ENCODE results near the gene NAP1L1.

The NAP1L1 gene

GRCh38 chr12:76091246-76091754, 6.8 kb upstream of the NAP1L1 start:
- DNase-seq (ENCODE audit: insufficient read length, low spot score) (no peak), FAIRE-seq (peak; percentile 41)
- TF ChIP-seq PAX5 (IDR thresholded peaks at IDR 0.05; ENCODE audit: insufficient read depth, low read length, severe bottlenecking), result no peak
- no peak for TF ChIP-seq POLR2AphosphoS5 (IDR thresholded peaks at IDR 0.05; ENCODE audit: low read depth, low read length)
- TF ChIP-seq TAF1 (IDR thresholded peaks at IDR 0.05; ENCODE audit: low read depth, low read length), result no peak
- no peak for TF ChIP-seq POLR2A (IDR thresholded peaks at IDR 0.05; ENCODE audit: low read depth, low read length)
- TF ChIP-seq POU2F2 (IDR thresholded peaks at IDR 0.05; ENCODE audit: low read depth, low read length), result no peak
- TF ChIP-seq SPI1 (IDR thresholded peaks at IDR 0.05; ENCODE audit: low read depth, low read length), result no peak

- FAIRE-seq (peak; percentile 13), DNase-seq (ENCODE audit: insufficient read length, low spot score) (no peak)
These were observed 1.0 kb upstream of the NAP1L1 start for GRCh38 chr12:76085520-76085868.

GRCh38 chr12:76084863-76085519, 506 bp upstream of the NAP1L1 start:
- FAIRE-seq, result no peak

More at GRCh38 chr12:76085520-76085868, 1.0 kb upstream of the NAP1L1 start:
- no peak for TF ChIP-seq PAX5 (IDR thresholded peaks at IDR 0.05; ENCODE audit: insufficient read depth, low read length, severe bottlenecking)
- TF ChIP-seq POLR2A (IDR thresholded peaks at IDR 0.05; ENCODE audit: low read depth, low read length), result no peak
- TF ChIP-seq POLR2AphosphoS5 (IDR thresholded peaks at IDR 0.05; ENCODE audit: low read depth, low read length), result no peak
- no peak for TF ChIP-seq SPI1 (IDR thresholded peaks at IDR 0.05; ENCODE audit: low read depth, low read length)
- no peak for TF ChIP-seq TAF1 (IDR thresholded peaks at IDR 0.05; ENCODE audit: low read depth, low read length)
- no peak for TF ChIP-seq POU2F2 (IDR thresholded peaks at IDR 0.05; ENCODE audit: low read depth, low read length)

GRCh38 chr12:76083246-76083903, 1.1 kb downstream of the NAP1L1 start:
- FAIRE-seq (no peak), DNase-seq (ENCODE audit: insufficient read length, low spot score) (no peak)
- no peak; the same call in 1 of the 2 replicates for TF ChIP-seq POLR2A (IDR thresholded peaks at IDR 0.05; ENCODE audit: low read depth, low read length)
- TF ChIP-seq TAF1 (IDR thresholded peaks at IDR 0.05; ENCODE audit: low read depth, low read length), result no peak
- no peak for TF ChIP-seq PAX5 (IDR thresholded peaks at IDR 0.05; ENCODE audit: insufficient read depth, low read length, severe bottlenecking)
- TF ChIP-seq POLR2AphosphoS5 (IDR thresholded peaks at IDR 0.05; ENCODE audit: low read depth, low read length), result peak; percentile 66
- TF ChIP-seq POU2F2 (IDR thresholded peaks at IDR 0.05; ENCODE audit: low read depth, low read length), result no peak
- TF ChIP-seq SPI1 (IDR thresholded peaks at IDR 0.05; ENCODE audit: low read depth, low read length), result no peak

More at GRCh38 chr12:76084863-76085519, 506 bp upstream of the NAP1L1 start:
- TF ChIP-seq SPI1 (IDR thresholded peaks at IDR 0.05; ENCODE audit: low read depth, low read length) (no peak), PAX5 (IDR thresholded peaks at IDR 0.05; ENCODE audit: insufficient read depth, low read length, severe bottlenecking) (no peak), POU2F2 (IDR thresholded peaks at IDR 0.05; ENCODE audit: low read depth, low read length) (no peak), TAF1 (IDR thresholded peaks at IDR 0.05; ENCODE audit: low read depth, low read length) (no peak), POLR2A (IDR thresholded peaks at IDR 0.05; ENCODE audit: low read depth, low read length) (no peak), POLR2AphosphoS5 (IDR thresholded peaks at IDR 0.05; ENCODE audit: low read depth, low read length) (no peak)
- no peak for DNase-seq (ENCODE audit: insufficient read length, low spot score)

- TF ChIP-seq PAX5 (IDR thresholded peaks at IDR 0.05; ENCODE audit: insufficient read depth, low read length, severe bottlenecking) (no peak), POLR2A (IDR thresholded peaks at IDR 0.05; ENCODE audit: low read depth, low read length) (no peak), POLR2AphosphoS5 (IDR thresholded peaks at IDR 0.05; ENCODE audit: low read depth, low read length) (no peak), SPI1 (IDR thresholded peaks at IDR 0.05; ENCODE audit: low read depth, low read length) (no peak), TAF1 (IDR thresholded peaks at IDR 0.05; ENCODE audit: low read depth, low read length) (no peak), POU2F2 (IDR thresholded peaks at IDR 0.05; ENCODE audit: low read depth, low read length) (no peak)
- FAIRE-seq (no peak), DNase-seq (ENCODE audit: insufficient read length, low spot score) (no peak)
These were observed 2.6 kb downstream of the NAP1L1 start for GRCh38 chr12:76081909-76082308.

- DNase-seq (ENCODE audit: insufficient read length, low spot score) (no peak), FAIRE-seq (no peak)
- TF ChIP-seq POLR2AphosphoS5 (IDR thresholded peaks at IDR 0.05; ENCODE audit: low read depth, low read length), result no peak
- no peak for TF ChIP-seq POLR2A (IDR thresholded peaks at IDR 0.05; ENCODE audit: low read depth, low read length)
- no peak for TF ChIP-seq PAX5 (IDR thresholded peaks at IDR 0.05; ENCODE audit: insufficient read depth, low read length, severe bottlenecking)
- TF ChIP-seq POU2F2 (IDR thresholded peaks at IDR 0.05; ENCODE audit: low read depth, low read length), result no peak
- TF ChIP-seq TAF1 (IDR thresholded peaks at IDR 0.05; ENCODE audit: low read depth, low read length), result no peak
- TF ChIP-seq SPI1 (IDR thresholded peaks at IDR 0.05; ENCODE audit: low read depth, low read length), result no peak
These were observed 3.6 kb downstream of the NAP1L1 start for GRCh38 chr12:76080729-76081415.

- no peak for DNase-seq (ENCODE audit: insufficient read length, low spot score)
- TF ChIP-seq POU2F2 (IDR thresholded peaks at IDR 0.05; ENCODE audit: low read depth, low read length) (no peak), POLR2AphosphoS5 (IDR thresholded peaks at IDR 0.05; ENCODE audit: low read depth, low read length) (no peak; the same call in 1 of the 2 replicates), TAF1 (IDR thresholded peaks at IDR 0.05; ENCODE audit: low read depth, low read length) (no peak), POLR2A (IDR thresholded peaks at IDR 0.05; ENCODE audit: low read depth, low read length) (no peak), PAX5 (IDR thresholded peaks at IDR 0.05; ENCODE audit: insufficient read depth, low read length, severe bottlenecking) (no peak), SPI1 (IDR thresholded peaks at IDR 0.05; ENCODE audit: low read depth, low read length) (no peak)
- FAIRE-seq, result no peak
These were observed 4.3 kb downstream of the NAP1L1 start for GRCh38 chr12:76080017-76080728.

GRCh38 chr12:76078748-76079147, 5.7 kb downstream of the NAP1L1 start:
- DNase-seq (ENCODE audit: insufficient read length, low spot score), result no peak
- TF ChIP-seq POU2F2 (IDR thresholded peaks at IDR 0.05; ENCODE audit: low read depth, low read length) (no peak), SPI1 (IDR thresholded peaks at IDR 0.05; ENCODE audit: low read depth, low read length) (no peak), PAX5 (IDR thresholded peaks at IDR 0.05; ENCODE audit: insufficient read depth, low read length, severe bottlenecking) (no peak), TAF1 (IDR thresholded peaks at IDR 0.05; ENCODE audit: low read depth, low read length) (no peak), POLR2AphosphoS5 (IDR thresholded peaks at IDR 0.05; ENCODE audit: low read depth, low read length) (no peak), POLR2A (IDR thresholded peaks at IDR 0.05; ENCODE audit: low read depth, low read length) (no peak)
- FAIRE-seq, result no peak

All from GM12891 (cell line).